Kidney capillary endothelial cell (primary cell): Measurements from ENCODE around the gene OR6C1.
"Not testable (repeated sequence)": the region's sequence is repeated elsewhere in the genome, so short reads cannot be mapped to it uniquely, and the experiment has no call there.

Experiments
- DNase-seq: peaks from one replicate; pipeline ENCODE4 v3.0.0-alpha.2; 2018; ENCODE audit warnings: low spot score

The OR6C1 gene

GRCh38 chr12:55314043-55314442, at the start of gene OR6C1:
TSS of gene OR6C1 (plus strand) at chr12:55314343. CDS start at chr12:55320600, 6,257 bp downstream.
- DNase-seq, result no peak

GRCh38 chr12:55280991-55281390, 33.2 kb upstream of the OR6C1 start:
- no peak for DNase-seq

- no peak for DNase-seq
Measured at GRCh38 chr12:55289999-55290398, 24.1 kb upstream of the OR6C1 start.

- no peak for DNase-seq
Measured at GRCh38 chr12:55296469-55296868, 17.7 kb upstream of the OR6C1 start, which contains the start of gene OR6C6. TSS of gene OR6C6 (minus strand) at chr12:55296569. CDS start at chr12:55295232, 1,337 bp downstream.

- DNase-seq, result no peak
Measured at GRCh38 chr12:55320201-55320600, 6.1 kb downstream of the OR6C1 start.

- DNase-seq, result not testable (repeated sequence)
Measured at GRCh38 chr12:55325801-55326200, 11.7 kb downstream of the OR6C1 start.

GRCh38 chr12:55330446-55330845, 16.3 kb downstream of the OR6C1 start, which contains the start of gene OR6C3:
TSS of gene OR6C3 (plus strand) at chr12:55330746. CDS start at chr12:55331701, 955 bp downstream.
- DNase-seq, result no peak

- no peak for DNase-seq
Measured at GRCh38 chr12:55336002-55336401, 21.9 kb downstream of the OR6C1 start.

- not testable (repeated sequence) for DNase-seq
Measured at GRCh38 chr12:55355338-55355737, 41.2 kb downstream of the OR6C1 start.

GRCh38 chr12:55362675-55363074, 48.5 kb downstream of the OR6C1 start, which contains the start of gene OR6C75:
TSS of gene OR6C75 (plus strand) at chr12:55362975. CDS start at chr12:55365111, 2,136 bp downstream.
- DNase-seq, result no peak

- no peak for DNase-seq
Measured at GRCh38 chr12:55365086-55365485, 50.9 kb downstream of the OR6C1 start.
